ENCODE data around the gene SYDE2. TPM values are rescaled to one million over a fixed set of nuclear protein-coding genes. Genes with fewer than 3 reads are reported as not detected.

The SYDE2 gene
- total and polyA plus RNA-seq, 4 donors = 1.9 to 48.9 (median 10.3) TPM

DNA sequence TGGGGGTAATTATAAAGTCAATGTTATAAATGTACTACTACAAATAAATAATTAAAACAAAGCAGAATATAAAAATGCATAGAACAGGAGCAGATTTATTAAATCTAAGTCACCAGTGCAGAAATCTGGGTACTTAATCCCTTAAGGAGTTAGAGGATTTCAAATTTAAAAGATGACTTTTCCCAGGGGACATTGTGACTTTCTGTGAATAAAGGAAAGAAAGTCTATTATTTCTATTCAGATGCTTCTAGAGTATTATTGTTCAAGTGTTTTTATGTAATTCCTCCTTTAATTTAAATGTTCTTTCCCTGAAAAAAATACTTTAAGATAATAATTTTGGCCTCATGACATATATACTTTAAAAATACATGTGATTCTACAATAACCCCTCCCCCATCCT lies 43.4 kb downstream of the SYDE2 start:
- TF ChIP-seq, protein P1, sequence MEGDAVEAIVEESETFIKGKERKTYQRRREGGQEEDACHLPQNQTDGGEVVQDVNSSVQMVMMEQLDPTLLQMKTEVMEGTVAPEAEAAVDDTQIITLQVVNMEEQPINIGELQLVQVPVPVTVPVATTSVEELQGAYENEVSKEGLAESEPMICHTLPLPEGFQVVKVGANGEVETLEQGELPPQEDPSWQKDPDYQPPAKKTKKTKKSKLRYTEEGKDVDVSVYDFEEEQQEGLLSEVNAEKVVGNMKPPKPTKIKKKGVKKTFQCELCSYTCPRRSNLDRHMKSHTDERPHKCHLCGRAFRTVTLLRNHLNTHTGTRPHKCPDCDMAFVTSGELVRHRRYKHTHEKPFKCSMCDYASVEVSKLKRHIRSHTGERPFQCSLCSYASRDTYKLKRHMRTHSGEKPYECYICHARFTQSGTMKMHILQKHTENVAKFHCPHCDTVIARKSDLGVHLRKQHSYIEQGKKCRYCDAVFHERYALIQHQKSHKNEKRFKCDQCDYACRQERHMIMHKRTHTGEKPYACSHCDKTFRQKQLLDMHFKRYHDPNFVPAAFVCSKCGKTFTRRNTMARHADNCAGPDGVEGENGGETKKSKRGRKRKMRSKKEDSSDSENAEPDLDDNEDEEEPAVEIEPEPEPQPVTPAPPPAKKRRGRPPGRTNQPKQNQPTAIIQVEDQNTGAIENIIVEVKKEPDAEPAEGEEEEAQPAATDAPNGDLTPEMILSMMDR (IDR thresholded peaks at IDR 0.05; ENCODE audit: control extremely low read depth, extremely low read depth) = no peak
- Histone ChIP-seq H3K27me3 (ENCODE audit: control insufficient read depth in 3 of 3, insufficient read depth in 3 of 3, low read length in 2 of 3) (no peaks in the 10 kb centered on the region), H3K27ac (ENCODE audit: low read depth in 1 of 2, low read length in 1 of 2) (no peak overlapping the region), H3K9me3 (ENCODE audit: control insufficient read depth in 4 of 4, insufficient read depth in 3 of 4, low read length in 3 of 4) (no peaks in the 10 kb centered on the region), H3K4me1 (ENCODE audit: control insufficient read depth in 5 of 5, insufficient read depth in 5 of 5, low read length in 5 of 5) (peaks cover 0 to 5% (median 0%) of the 10 kb centered on the region in 5 donors), H3K9ac (ENCODE audit: insufficient read depth in 1 of 2, low read length in 2 of 2) (no peak overlapping the region), H3K36me3 (ENCODE audit: control insufficient read depth in 4 of 4, insufficient read depth in 4 of 4, low read length in 4 of 4) (peaks cover 0 to 2% (median under 1%) of the 10 kb centered on the region in 4 donors), H3K4me3 (no peak overlapping the region)
- ATAC-seq (ENCODE audit: insufficient read depth, low FRiP score) = no peak
- no peak for DNase-seq

DNA sequence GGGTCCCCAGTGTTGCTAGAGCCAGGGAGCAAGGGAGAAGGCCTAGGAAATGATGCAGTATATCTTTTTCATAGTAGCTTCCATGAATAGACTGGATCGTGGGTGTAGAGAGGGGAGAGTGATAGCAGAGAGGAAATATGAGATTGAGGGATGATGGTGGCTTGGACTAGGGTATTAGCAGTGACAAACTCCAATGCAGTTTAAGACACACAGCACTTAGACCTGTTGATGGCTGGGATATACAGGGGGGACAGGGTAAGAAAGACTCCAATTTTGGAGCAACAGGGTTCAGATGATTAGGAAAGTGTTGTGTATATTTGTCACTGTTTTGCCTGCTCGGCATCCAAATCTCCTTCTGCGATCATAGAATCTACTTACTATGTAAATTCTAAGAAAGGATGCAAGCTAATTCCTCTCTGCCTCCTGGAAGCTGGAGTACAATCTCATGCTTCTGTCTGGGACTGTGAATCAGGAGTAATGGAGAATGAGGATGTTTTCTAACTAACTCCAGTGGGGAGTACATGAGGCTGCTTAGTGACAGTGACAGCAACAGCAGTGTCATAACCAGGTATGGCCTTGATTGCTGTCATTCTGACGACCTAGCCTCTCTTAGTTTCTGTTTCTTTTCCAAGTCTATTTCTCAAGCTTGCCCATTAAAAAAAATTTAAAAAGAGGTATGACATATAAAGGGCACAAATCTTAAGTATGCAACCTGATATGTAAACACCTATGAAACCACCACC lies 47.5 kb downstream of the SYDE2 start:
- Histone ChIP-seq H3K9ac (ENCODE audit: insufficient read depth in 1 of 2, low read length in 2 of 2) (no peak overlapping the region), H3K9me3 (ENCODE audit: control insufficient read depth in 4 of 4, insufficient read depth in 3 of 4, low read length in 3 of 4) (no peaks in the 10 kb centered on the region), H3K27me3 (ENCODE audit: control insufficient read depth in 3 of 3, insufficient read depth in 3 of 3, low read length in 2 of 3) (no peaks in the 10 kb centered on the region), H3K4me3 (no peak overlapping the region), H3K36me3 (ENCODE audit: control insufficient read depth in 4 of 4, insufficient read depth in 4 of 4, low read length in 4 of 4) (peaks cover 0 to 2% (median 0%) of the 10 kb centered on the region in 4 donors), H3K4me1 (ENCODE audit: control insufficient read depth in 5 of 5, insufficient read depth in 5 of 5, low read length in 5 of 5) (peaks cover 0 to 6% (median 0%) of the 10 kb centered on the region in 5 donors), H3K27ac (ENCODE audit: low read depth in 1 of 2, low read length in 1 of 2) (peak overlapping the region in 1 of 2 donors; percentile 5)
- no peak for DNase-seq
- ATAC-seq (ENCODE audit: insufficient read depth, low FRiP score) = no peak
- 51% methylated on average over 4 of the region's 4 CpGs for WGBS, 2 donors
- TF ChIP-seq, protein P1 (IDR thresholded peaks at IDR 0.05; ENCODE audit: control extremely low read depth, extremely low read depth) = no peak

DNA sequence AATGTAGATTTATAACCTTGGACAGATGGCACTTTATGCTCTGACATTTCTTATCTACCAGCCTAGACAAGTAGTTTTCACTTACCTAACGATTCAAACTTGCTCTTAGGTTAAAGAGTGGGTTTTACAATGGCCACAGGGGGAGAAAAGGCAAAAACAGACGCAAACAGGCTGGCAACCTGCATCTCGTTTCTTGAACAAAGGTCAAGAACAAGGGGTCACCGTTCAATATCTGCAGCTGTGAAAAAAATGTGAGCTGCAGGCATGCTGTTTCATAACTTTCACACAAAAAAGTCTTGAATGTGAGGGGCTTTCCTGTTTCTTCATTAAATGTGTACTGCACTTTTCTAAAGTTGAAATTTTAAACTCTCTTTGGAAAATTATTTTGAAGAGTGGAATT lies 49.4 kb downstream of the SYDE2 start:
- no peak for ATAC-seq (ENCODE audit: insufficient read depth, low FRiP score)
- TF ChIP-seq, protein P1 (IDR thresholded peaks at IDR 0.05; ENCODE audit: control extremely low read depth, extremely low read depth) = no peak

More for the DNA sequence above, 49.4 kb downstream of the SYDE2 start:
- Histone ChIP-seq H3K36me3 (ENCODE audit: control insufficient read depth in 4 of 4, insufficient read depth in 4 of 4, low read length in 4 of 4) (peaks cover 0 to 2% (median 0%) of the 10 kb centered on the region in 4 donors), H3K9ac (ENCODE audit: insufficient read depth in 1 of 2, low read length in 2 of 2) (no peak overlapping the region), H3K4me1 (ENCODE audit: control insufficient read depth in 5 of 5, insufficient read depth in 5 of 5, low read length in 5 of 5) (peaks cover 0 to 6% (median 0%) of the 10 kb centered on the region in 5 donors), H3K4me3 (no peak overlapping the region), H3K9me3 (ENCODE audit: control insufficient read depth in 4 of 4, insufficient read depth in 3 of 4, low read length in 3 of 4) (no peaks in the 10 kb centered on the region), H3K27ac (ENCODE audit: low read depth in 1 of 2, low read length in 1 of 2) (no peak overlapping the region), H3K27me3 (ENCODE audit: control insufficient read depth in 3 of 3, insufficient read depth in 3 of 3, low read length in 2 of 3) (no peaks in the 10 kb centered on the region)
- no peak for DNase-seq
- 49 to 71% methylated on average over 4 of the region's 4 CpGs for WGBS, 2 donors
